SK-N-SH (cell line): ENCODE data around the gene MRFAP1L1.

ENCODE experiments used
- CHD2 ChIP-seq: fragments of 150-350 bp; IDR thresholded peaks from 2 replicates; pipeline ENCODE4 v1.6.1; 2018; ENCODE audit warnings: low read length; ENCODE audit not compliant: partially characterized antibody
- ELF1 ChIP-seq: IDR thresholded peaks from 2 replicates; pipeline ENCODE4 v1.4.0; 2012
- FOXJ3 ChIP-seq: sonication (generic); formaldehyde crosslinking; IDR thresholded peaks from 2 replicates; pipeline ENCODE4 v1.5.1; 2020; ENCODE audit warnings: mild to moderate bottlenecking, missing genetic modification reagents
- JUND ChIP-seq: IDR thresholded peaks from 2 replicates; pipeline ENCODE4 v1.4.0; 2012
- MXI1 ChIP-seq: IDR thresholded peaks from 2 replicates; pipeline ENCODE4 v1.6.1; 2012; ENCODE audit warnings: mild to moderate bottlenecking, low read depth, low read length, improper control_type of control experiment
- NFIC ChIP-seq: IDR thresholded peaks from 2 replicates; pipeline ENCODE4 v1.4.0; 2012; ENCODE audit warnings: borderline replicate concordance
- POLR2AphosphoS5 ChIP-seq: IDR thresholded peaks from 2 replicates; pipeline ENCODE4 v1.6.1; 2012; ENCODE audit warnings: low read depth, low read length
- RAD21 ChIP-seq: IDR thresholded peaks from 2 replicates; pipeline ENCODE4 v1.6.1; 2012; ENCODE audit warnings: mild to moderate bottlenecking, low read length
- SIN3A ChIP-seq: IDR thresholded peaks from 2 replicates; pipeline ENCODE4 v1.6.1; 2012; ENCODE audit warnings: low read depth, mild to moderate bottlenecking, low read length, moderate library complexity, borderline replicate concordance
- TAF1 ChIP-seq: IDR thresholded peaks from 2 replicates; pipeline ENCODE4 v1.6.1; 2012; ENCODE audit warnings: low read depth, mild to moderate bottlenecking, low read length, moderate library complexity, borderline replicate concordance
- TF ChIP-seq, protein P1 (sequence below): fragments of 200-600 bp; sonication (generic); IDR thresholded peaks from 2 replicates; pipeline ENCODE4 v1.6.1; 2017; ENCODE audit warnings: antibody characterized with exemption, mild to moderate bottlenecking, moderate library complexity
- TF ChIP-seq, protein P2 (sequence below): IDR thresholded peaks from 2 replicates; pipeline ENCODE4 v1.6.1; 2012; ENCODE audit warnings: mild to moderate bottlenecking, low read depth, low read length, moderate library complexity
- TF ChIP-seq, protein P3 (sequence below): IDR thresholded peaks from 2 replicates; pipeline ENCODE4; 2012
- TF ChIP-seq, protein P4 (sequence below): fragments of 150-350 bp; IDR thresholded peaks from 2 replicates; pipeline ENCODE4 v1.6.1; 2016; ENCODE audit warnings: mild to moderate bottlenecking, low read depth, low read length

DNA sequence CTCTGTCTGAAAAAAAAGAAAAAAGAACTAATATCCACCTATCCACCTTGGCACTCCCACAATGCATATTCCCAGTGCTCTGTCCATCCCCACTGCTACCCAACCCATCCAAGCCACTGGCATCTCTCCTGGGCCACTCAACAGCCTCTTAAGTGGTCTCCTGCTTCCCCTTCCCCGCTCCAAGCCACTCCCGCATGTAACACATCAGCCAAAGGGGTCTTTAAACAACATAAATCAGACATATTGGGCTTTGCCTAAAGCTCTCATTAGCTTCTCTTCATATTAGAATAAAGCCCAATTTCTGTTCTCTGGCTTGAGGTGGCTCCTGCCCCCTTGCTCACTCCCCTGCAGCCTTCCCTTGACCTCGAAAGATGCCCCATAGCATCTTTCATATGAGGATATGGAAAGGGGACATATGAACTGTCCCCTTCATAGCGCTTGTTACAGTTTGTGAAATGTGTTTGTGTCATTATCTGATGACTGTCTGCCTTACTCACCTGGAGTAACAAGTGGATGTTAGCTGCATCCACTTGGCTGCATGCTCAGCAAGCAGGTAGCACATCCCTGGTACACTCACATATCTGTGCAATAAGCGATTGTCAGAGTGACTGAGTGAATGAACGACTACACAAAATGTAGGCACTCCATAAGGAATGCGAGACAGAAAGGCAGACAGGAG is 9.4 kb upstream of the MRFAP1L1 start:
- TF ChIP-seq NFIC, result no peak
- TF ChIP-seq, protein P1, sequence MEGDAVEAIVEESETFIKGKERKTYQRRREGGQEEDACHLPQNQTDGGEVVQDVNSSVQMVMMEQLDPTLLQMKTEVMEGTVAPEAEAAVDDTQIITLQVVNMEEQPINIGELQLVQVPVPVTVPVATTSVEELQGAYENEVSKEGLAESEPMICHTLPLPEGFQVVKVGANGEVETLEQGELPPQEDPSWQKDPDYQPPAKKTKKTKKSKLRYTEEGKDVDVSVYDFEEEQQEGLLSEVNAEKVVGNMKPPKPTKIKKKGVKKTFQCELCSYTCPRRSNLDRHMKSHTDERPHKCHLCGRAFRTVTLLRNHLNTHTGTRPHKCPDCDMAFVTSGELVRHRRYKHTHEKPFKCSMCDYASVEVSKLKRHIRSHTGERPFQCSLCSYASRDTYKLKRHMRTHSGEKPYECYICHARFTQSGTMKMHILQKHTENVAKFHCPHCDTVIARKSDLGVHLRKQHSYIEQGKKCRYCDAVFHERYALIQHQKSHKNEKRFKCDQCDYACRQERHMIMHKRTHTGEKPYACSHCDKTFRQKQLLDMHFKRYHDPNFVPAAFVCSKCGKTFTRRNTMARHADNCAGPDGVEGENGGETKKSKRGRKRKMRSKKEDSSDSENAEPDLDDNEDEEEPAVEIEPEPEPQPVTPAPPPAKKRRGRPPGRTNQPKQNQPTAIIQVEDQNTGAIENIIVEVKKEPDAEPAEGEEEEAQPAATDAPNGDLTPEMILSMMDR, result no peak
- no peak for TF ChIP-seq TAF1
- TF ChIP-seq SIN3A, result no peak
- TF ChIP-seq, protein P2, sequence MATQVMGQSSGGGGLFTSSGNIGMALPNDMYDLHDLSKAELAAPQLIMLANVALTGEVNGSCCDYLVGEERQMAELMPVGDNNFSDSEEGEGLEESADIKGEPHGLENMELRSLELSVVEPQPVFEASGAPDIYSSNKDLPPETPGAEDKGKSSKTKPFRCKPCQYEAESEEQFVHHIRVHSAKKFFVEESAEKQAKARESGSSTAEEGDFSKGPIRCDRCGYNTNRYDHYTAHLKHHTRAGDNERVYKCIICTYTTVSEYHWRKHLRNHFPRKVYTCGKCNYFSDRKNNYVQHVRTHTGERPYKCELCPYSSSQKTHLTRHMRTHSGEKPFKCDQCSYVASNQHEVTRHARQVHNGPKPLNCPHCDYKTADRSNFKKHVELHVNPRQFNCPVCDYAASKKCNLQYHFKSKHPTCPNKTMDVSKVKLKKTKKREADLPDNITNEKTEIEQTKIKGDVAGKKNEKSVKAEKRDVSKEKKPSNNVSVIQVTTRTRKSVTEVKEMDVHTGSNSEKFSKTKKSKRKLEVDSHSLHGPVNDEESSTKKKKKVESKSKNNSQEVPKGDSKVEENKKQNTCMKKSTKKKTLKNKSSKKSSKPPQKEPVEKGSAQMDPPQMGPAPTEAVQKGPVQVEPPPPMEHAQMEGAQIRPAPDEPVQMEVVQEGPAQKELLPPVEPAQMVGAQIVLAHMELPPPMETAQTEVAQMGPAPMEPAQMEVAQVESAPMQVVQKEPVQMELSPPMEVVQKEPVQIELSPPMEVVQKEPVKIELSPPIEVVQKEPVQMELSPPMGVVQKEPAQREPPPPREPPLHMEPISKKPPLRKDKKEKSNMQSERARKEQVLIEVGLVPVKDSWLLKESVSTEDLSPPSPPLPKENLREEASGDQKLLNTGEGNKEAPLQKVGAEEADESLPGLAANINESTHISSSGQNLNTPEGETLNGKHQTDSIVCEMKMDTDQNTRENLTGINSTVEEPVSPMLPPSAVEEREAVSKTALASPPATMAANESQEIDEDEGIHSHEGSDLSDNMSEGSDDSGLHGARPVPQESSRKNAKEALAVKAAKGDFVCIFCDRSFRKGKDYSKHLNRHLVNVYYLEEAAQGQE, result no peak
- TF ChIP-seq CHD2, result no peak
- TF ChIP-seq POLR2AphosphoS5, result no peak
- TF ChIP-seq RAD21, result no peak
- TF ChIP-seq, protein P3, sequence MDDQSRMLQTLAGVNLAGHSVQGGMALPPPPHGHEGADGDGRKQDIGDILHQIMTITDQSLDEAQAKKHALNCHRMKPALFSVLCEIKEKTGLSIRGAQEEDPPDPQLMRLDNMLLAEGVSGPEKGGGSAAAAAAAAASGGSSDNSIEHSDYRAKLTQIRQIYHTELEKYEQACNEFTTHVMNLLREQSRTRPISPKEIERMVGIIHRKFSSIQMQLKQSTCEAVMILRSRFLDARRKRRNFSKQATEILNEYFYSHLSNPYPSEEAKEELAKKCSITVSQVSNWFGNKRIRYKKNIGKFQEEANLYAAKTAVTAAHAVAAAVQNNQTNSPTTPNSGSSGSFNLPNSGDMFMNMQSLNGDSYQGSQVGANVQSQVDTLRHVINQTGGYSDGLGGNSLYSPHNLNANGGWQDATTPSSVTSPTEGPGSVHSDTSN, result no peak
- TF ChIP-seq JUND, result no peak
- TF ChIP-seq FOXJ3 (CRISPR knock-in tag), result no peak
- TF ChIP-seq, protein P4, sequence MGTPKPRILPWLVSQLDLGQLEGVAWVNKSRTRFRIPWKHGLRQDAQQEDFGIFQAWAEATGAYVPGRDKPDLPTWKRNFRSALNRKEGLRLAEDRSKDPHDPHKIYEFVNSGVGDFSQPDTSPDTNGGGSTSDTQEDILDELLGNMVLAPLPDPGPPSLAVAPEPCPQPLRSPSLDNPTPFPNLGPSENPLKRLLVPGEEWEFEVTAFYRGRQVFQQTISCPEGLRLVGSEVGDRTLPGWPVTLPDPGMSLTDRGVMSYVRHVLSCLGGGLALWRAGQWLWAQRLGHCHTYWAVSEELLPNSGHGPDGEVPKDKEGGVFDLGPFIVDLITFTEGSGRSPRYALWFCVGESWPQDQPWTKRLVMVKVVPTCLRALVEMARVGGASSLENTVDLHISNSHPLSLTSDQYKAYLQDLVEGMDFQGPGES, result no peak
- TF ChIP-seq ELF1, result no peak
- TF ChIP-seq MXI1, result no peak
